Spleen (tissue), 7 donors: ENCODE measurements around the gene PACRG.

ENCODE experiments used
- CTCF ChIP-seq, 11 experiments: fragments of 200-600 bp in 7 of 11; fragments of 450-650 bp in 4 of 11; sonication (generic) in 4 of 11; IDR thresholded peaks in 8 of 11; conservative IDR thresholded peaks in 3 of 11; 1 replicate in 7 of 11; 2 replicates in 4 of 11; pipeline versions ENCODE4 v1.4.0 to v1.8.0; 2016 to 2021; ENCODE audit warnings: antibody characterized with exemption in 11 of 11, inconsistent platforms in 4 of 11, mild to moderate bottlenecking in 1 of 11
- POLR2A ChIP-seq, 3 donors: fragments of 450-650 bp; IDR thresholded peaks; one replicate each; pipeline ENCODE4 v1.5.1; 2017; ENCODE audit warnings: antibody characterized with exemption in 3 of 3, mild to moderate bottlenecking in 1 of 3
- donor health status: DM: no; HTN: no; CAD: no; lungs with moderate emphysema.
- donor health status: DM: no; HTN: no; CAD: no.
- donor health status: DM: no; HTN: no; CAD: no.

DNA sequence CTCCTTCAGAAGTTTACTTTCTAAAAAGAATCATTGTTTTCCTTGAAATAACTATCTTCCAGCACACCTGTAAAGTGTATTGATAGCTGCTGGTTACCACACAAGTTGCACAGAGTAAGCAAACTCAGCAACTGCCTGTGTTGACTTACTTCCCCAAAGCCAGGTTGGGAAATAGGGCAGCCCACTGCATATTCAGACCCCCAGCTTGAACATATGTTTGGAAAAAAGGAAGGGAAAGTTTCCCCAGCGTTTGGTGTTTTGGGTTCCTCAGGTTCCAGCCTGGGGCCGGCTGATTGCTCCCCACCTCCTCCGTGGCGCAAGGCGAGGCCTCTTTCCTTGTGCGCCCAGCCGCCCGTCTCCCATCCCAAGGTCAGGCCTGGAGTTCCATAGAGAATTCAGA, 616.6 kb downstream of the PACRG start:
- TF ChIP-seq POLR2A (IDR thresholded peaks at IDR 0.05) (no peak), CTCF (IDR thresholded peaks at IDR 0.05 in 8 of 11, conservative IDR thresholded peaks at IDR 0.05 in 3 of 11) (no peak)
